Body of pancreas (tissue), 4 donors: ENCODE data around the gene ALX3.

Experiments
- POLR2A ChIP-seq, 3 donors: fragments of 450-650 bp; IDR thresholded peaks; one replicate each; pipeline ENCODE4 v1.6.1; 2016; ENCODE audit warnings: antibody characterized with exemption in 3 of 3, mild to moderate bottlenecking in 2 of 3
- TF ChIP-seq, protein P1 (sequence below), 7 experiments: fragments of 450-650 bp in 4 of 7; fragments of 200-600 bp in 3 of 7; sonication (generic) in 3 of 7; IDR thresholded peaks; one replicate each; pipeline ENCODE4 v1.5.1; 2016 to 2019; ENCODE audit warnings: antibody characterized with exemption in 7 of 7

DNA sequence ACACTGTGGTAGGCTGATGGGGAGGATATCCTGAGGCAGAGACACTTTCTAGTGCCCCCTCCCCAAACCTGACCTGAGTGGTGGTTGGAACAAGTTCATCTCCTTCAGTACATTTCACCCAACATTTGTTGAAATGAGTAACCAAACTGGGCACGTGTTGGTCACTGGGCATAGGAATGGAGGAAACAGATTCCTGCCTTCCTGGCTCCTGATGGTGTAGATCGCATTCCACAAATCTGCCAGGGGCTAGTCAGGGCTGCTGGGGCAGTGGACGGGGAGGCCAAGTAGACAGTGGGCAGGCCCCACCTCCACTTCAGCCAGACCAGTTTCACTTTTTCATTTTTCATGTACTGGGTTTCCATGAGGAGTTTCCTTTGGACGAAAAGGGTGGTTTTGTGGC lies 16.5 kb upstream of the ALX3 start:
- TF ChIP-seq, protein P1, sequence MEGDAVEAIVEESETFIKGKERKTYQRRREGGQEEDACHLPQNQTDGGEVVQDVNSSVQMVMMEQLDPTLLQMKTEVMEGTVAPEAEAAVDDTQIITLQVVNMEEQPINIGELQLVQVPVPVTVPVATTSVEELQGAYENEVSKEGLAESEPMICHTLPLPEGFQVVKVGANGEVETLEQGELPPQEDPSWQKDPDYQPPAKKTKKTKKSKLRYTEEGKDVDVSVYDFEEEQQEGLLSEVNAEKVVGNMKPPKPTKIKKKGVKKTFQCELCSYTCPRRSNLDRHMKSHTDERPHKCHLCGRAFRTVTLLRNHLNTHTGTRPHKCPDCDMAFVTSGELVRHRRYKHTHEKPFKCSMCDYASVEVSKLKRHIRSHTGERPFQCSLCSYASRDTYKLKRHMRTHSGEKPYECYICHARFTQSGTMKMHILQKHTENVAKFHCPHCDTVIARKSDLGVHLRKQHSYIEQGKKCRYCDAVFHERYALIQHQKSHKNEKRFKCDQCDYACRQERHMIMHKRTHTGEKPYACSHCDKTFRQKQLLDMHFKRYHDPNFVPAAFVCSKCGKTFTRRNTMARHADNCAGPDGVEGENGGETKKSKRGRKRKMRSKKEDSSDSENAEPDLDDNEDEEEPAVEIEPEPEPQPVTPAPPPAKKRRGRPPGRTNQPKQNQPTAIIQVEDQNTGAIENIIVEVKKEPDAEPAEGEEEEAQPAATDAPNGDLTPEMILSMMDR (IDR thresholded peaks at IDR 0.05): no peak
- TF ChIP-seq POLR2A (IDR thresholded peaks at IDR 0.05): no peak
